Measurements from ENCODE around the gene SRM. TPM values are rescaled to one million over a fixed set of nuclear protein-coding genes. Genes with fewer than 3 reads are reported as not detected.

SRM gene
- total RNA-seq, 3 donors from 2014 or later = 33.5 to 71.4 (median 39.7) TPM

DNA sequence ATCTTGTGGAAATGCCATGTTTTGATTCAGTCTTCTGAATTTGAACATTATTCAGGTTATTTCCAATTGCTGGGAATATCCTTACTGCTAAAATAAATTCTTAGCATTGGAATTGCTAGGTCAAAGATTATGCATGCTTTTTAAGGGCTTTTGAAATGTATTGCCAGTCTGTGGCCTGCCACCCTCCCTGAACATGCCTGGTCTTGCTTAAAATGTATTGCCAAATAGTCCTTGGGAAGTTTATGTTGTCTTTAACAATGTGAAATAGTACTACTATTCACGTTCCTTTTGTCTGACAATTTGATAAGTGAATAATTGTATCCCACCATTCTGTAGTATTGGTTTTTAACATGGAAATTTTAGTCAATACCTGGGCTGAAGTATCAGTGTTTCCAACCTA lies 33.8 kb downstream of the SRM start:
- H3K9me3 ChIP-seq = no peaks in the 10 kb centered on the region
- H3K4me3 ChIP-seq = no peak overlapping the region
- no peaks in the 10 kb centered on the region for H3K27me3 ChIP-seq
- no peak for DNase-seq (ENCODE audit: low spot score in 2 of 2)
- intact Hi-C loops (cut with DNase I; ENCODE audit: low total_unique reads) = no loop called here
- no peaks in the 10 kb centered on the region for H3K36me3 ChIP-seq
- TF ChIP-seq POLR2A (IDR thresholded peaks at IDR 0.05) (no peak), POLR2AphosphoS5 (IDR thresholded peaks at IDR 0.05) (no peak)
- TF ChIP-seq, protein P1, sequence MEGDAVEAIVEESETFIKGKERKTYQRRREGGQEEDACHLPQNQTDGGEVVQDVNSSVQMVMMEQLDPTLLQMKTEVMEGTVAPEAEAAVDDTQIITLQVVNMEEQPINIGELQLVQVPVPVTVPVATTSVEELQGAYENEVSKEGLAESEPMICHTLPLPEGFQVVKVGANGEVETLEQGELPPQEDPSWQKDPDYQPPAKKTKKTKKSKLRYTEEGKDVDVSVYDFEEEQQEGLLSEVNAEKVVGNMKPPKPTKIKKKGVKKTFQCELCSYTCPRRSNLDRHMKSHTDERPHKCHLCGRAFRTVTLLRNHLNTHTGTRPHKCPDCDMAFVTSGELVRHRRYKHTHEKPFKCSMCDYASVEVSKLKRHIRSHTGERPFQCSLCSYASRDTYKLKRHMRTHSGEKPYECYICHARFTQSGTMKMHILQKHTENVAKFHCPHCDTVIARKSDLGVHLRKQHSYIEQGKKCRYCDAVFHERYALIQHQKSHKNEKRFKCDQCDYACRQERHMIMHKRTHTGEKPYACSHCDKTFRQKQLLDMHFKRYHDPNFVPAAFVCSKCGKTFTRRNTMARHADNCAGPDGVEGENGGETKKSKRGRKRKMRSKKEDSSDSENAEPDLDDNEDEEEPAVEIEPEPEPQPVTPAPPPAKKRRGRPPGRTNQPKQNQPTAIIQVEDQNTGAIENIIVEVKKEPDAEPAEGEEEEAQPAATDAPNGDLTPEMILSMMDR (IDR thresholded peaks at IDR 0.05) = no peak
- no peaks in the 10 kb centered on the region for H3K4me1 ChIP-seq
- H3K27ac ChIP-seq = no peak overlapping the region

GRCh38 chr1:11025618-11026017 lies 34.2 kb downstream of the SRM start:
- no peaks in the 10 kb centered on the region for H3K36me3 ChIP-seq
- intact Hi-C loops (cut with DNase I; ENCODE audit: low total_unique reads) = no loop called here

DNA sequence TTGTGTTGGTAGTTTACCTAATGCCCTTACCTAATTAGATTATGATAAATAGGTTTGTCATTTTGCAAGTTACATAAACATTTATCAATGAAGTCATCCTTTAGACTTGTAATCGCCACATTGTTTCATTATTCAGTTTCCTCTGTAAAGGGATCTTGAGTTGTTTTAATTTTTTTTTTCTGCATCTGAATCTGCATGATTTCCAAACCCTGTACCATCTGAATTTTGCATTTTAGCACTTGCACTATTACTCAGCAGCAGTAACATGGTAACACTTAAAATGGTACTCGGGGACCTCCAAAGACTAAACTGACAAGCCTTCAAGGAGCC lies 35.0 kb downstream of the SRM start:
- intact Hi-C loops (cut with DNase I; ENCODE audit: low total_unique reads) = no loop called here
- Histone ChIP-seq H3K27ac (no peak overlapping the region), H3K4me1 (no peaks in the 10 kb centered on the region), H3K36me3 (peaks cover 5% of the 10 kb centered on the region), H3K9me3 (no peaks in the 10 kb centered on the region), H3K4me3 (no peak overlapping the region), H3K27me3 (no peaks in the 10 kb centered on the region)
- TF ChIP-seq, protein P1 (IDR thresholded peaks at IDR 0.05) = no peak
- TF ChIP-seq POLR2A (IDR thresholded peaks at IDR 0.05) (no peak), POLR2AphosphoS5 (IDR thresholded peaks at IDR 0.05) (no peak)
- no peak for DNase-seq (ENCODE audit: low spot score in 2 of 2)

More at GRCh38 chr1:11025618-11026017, 34.2 kb downstream of the SRM start:
- Histone ChIP-seq H3K9me3 (no peaks in the 10 kb centered on the region), H3K4me1 (no peaks in the 10 kb centered on the region), H3K27me3 (no peaks in the 10 kb centered on the region), H3K4me3 (no peak overlapping the region), H3K27ac (no peak overlapping the region)
- TF ChIP-seq, protein P1 (IDR thresholded peaks at IDR 0.05) = no peak
- TF ChIP-seq POLR2A (IDR thresholded peaks at IDR 0.05) (no peak), POLR2AphosphoS5 (IDR thresholded peaks at IDR 0.05) (no peak)
- DNase-seq (ENCODE audit: low spot score in 2 of 2) = no peak

- no peak overlapping the region for H3K27ac ChIP-seq
- TF ChIP-seq POLR2AphosphoS5 (IDR thresholded peaks at IDR 0.05) = no peak
- TF ChIP-seq POLR2A (IDR thresholded peaks at IDR 0.05) = no peak
- TF ChIP-seq, protein P1 (IDR thresholded peaks at IDR 0.05) = no peak
- H3K9me3 ChIP-seq = no peaks in the 10 kb centered on the region
- H3K4me1 ChIP-seq = no peaks in the 10 kb centered on the region
- H3K4me3 ChIP-seq = no peak overlapping the region
- no peak for DNase-seq (ENCODE audit: low spot score in 2 of 2)
- intact Hi-C loops (cut with DNase I; ENCODE audit: low total_unique reads) = no loop called here
- peaks cover 5% of the 10 kb centered on the region for H3K36me3 ChIP-seq
- no peaks in the 10 kb centered on the region for H3K27me3 ChIP-seq
These were observed 35.5 kb downstream of the SRM start for GRCh38 chr1:11024154-11024873.

GRCh38 chr1:11023201-11023600 lies 36.6 kb downstream of the SRM start:
- Histone ChIP-seq H3K27me3 (no peaks in the 10 kb centered on the region), H3K4me1 (no peaks in the 10 kb centered on the region), H3K9me3 (no peaks in the 10 kb centered on the region), H3K27ac (no peak overlapping the region), H3K36me3 (peaks cover 5% of the 10 kb centered on the region), H3K4me3 (no peak overlapping the region)
- no peak for DNase-seq (ENCODE audit: low spot score in 2 of 2)
- intact Hi-C loops (cut with DNase I; ENCODE audit: low total_unique reads) = no loop called here
- TF ChIP-seq POLR2AphosphoS5 (IDR thresholded peaks at IDR 0.05) (no peak), POLR2A (IDR thresholded peaks at IDR 0.05) (no peak)
- TF ChIP-seq, protein P1 (IDR thresholded peaks at IDR 0.05) = no peak
